Gastrocnemius medialis (tissue), 4 donors: ENCODE measurements around the gene DNAH3.

Experiments
- CTCF ChIP-seq, 5 experiments: fragments of 450-650 bp in 3 of 5; fragments of 200-600 bp in 2 of 5; sonication (generic) in 2 of 5; IDR thresholded peaks in 4 of 5; conservative IDR thresholded peaks in 1 of 5; 1 replicate in 4 of 5; 2 replicates in 1 of 5; pipeline ENCODE4 v1.5.1; 2016 to 2019; ENCODE audit warnings: antibody characterized with exemption in 5 of 5, mild to moderate bottlenecking in 3 of 5, moderate library complexity in 3 of 5
- POLR2A ChIP-seq, 2 donors: fragments of 450-650 bp; IDR thresholded peaks; one replicate each; pipeline ENCODE4 v1.6.1; 2017; ENCODE audit warnings: antibody characterized with exemption in 2 of 2, mild to moderate bottlenecking in 2 of 2, moderate library complexity in 2 of 2

DNA sequence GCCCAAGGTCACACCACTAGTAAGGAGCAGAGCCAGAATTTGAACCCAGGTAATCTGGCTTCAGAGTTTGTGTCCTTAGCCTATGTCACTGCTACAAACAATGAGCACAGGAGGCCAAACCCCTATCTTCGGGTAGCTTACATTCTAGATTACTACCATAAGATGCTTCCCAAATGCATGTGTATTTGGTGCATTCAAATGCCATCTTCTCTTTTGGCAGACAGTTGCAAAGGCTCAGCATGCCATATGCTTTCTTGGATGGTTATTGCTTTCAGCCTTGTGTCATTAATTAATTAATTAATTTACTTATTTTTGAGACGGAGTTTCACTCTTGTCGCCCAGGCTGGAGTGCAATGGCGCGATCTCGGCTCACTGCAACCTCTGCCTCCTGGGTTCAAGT, 80.7 kb downstream of the DNAH3 start:
- no peak for TF ChIP-seq CTCF (IDR thresholded peaks at IDR 0.05 in 4 of 5, conservative IDR thresholded peaks at IDR 0.05 in 1 of 5)
- TF ChIP-seq POLR2A (IDR thresholded peaks at IDR 0.05) = no peak
